D721Med (cell line): ENCODE data around the gene VCAM1.
"Not testable (repeated sequence)": the region's sequence is repeated elsewhere in the genome, so short reads cannot be mapped to it uniquely, and the experiment has no call there.

Experiments used
- DNase-seq: peaks from one replicate; pipeline ENCODE4 v3.0.0; 2011; ENCODE audit warnings: low spot score; ENCODE audit not compliant: insufficient read length
- FAIRE-seq: peaks from 2 replicates; lab custom pipeline; 2011; peaks lifted over from hg19 to GRCh38; lab: Jason Lieb, UNC
- TF ChIP-seq, protein P1 (sequence below): IDR thresholded peaks from 2 replicates; pipeline ENCODE4 v1.5.1; 2012; ENCODE audit warnings: mild to moderate bottlenecking, control low read depth; ENCODE audit not compliant: insufficient read depth; ENCODE audit errors: missing control alignments

Gene VCAM1

DNA sequence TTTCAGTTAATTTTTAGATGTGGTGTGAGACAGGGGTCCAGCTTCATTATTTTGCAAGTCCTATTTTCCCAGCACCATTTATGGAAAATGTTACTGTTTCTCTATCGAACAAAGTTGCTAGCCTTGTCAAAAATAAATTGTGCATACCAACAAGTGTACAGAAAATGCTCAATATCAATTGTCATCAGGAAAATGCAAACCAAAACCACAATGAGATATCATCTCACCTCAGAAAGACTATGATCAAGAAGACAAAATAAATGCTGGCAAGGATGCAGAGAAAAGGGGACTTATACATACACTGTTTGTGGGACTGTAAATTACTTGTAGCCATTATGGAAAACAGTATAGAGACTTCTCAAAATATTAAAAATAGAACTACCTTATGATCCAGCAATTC is 54.8 kb downstream of the VCAM1 start:
- FAIRE-seq (no peak), DNase-seq (no peak)
- TF ChIP-seq, protein P1, sequence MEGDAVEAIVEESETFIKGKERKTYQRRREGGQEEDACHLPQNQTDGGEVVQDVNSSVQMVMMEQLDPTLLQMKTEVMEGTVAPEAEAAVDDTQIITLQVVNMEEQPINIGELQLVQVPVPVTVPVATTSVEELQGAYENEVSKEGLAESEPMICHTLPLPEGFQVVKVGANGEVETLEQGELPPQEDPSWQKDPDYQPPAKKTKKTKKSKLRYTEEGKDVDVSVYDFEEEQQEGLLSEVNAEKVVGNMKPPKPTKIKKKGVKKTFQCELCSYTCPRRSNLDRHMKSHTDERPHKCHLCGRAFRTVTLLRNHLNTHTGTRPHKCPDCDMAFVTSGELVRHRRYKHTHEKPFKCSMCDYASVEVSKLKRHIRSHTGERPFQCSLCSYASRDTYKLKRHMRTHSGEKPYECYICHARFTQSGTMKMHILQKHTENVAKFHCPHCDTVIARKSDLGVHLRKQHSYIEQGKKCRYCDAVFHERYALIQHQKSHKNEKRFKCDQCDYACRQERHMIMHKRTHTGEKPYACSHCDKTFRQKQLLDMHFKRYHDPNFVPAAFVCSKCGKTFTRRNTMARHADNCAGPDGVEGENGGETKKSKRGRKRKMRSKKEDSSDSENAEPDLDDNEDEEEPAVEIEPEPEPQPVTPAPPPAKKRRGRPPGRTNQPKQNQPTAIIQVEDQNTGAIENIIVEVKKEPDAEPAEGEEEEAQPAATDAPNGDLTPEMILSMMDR = no peak

DNA sequence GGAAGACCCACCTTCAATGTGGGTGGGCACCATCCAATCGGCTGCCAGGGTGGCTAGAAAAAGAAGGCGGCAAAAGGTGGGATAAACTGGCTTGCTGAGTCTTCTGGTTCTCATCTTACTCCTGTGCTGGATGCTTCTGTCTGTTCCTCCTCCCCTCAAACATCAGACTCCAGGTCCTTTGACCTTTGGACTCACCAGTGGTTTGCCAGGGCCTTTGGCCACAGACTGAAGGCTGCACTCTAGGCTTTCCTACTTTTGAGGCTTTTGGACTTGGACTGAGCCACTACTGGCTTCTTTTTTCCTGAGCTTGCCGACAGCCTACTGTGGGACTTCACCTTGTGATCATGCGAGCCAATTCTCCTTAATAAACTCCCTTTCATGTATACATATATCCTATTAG is 55.9 kb downstream of the VCAM1 start:
- FAIRE-seq (no peak), DNase-seq (no peak)
- TF ChIP-seq, protein P1 = no peak

DNA sequence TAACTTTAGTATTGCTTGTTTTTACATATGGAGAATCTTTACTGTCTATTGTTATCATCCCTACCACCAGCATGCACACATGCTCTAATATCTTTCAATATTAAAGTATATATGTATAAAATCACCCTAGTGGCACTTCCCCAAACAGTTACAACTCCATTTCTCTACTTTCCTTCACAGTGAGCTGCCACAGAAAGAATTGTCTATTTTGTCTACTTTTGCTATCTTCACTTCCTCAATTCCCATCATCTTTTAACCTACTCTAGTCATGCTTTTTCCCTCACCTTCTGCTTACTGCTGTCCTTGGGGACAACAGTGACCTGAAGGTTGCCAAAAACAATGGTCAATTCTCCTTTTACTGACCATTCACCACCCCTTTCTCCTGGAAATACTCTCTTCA is 59.2 kb downstream of the VCAM1 start:
- FAIRE-seq = no peak
- TF ChIP-seq, protein P1 = no peak
- no peak for DNase-seq

DNA sequence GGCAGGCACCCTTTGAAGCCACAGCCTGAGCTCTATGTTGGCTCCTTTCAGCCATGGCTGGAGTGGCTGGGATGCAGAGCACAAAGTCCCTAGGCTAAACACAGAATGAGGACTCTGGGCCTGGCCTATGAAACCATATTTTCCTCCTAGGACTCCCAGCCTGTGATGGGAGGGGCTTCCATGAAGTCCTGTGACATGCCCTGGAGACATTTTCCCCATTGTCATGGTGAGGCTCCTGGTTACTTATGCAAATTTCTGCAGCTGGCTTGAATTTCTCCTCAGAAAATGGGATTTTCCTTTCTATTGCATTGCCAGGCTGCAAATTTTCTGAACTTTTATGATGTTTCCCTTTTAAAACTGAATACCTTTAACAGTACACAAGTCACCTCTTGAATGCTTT is 61.3 kb downstream of the VCAM1 start:
- DNase-seq = no peak
- FAIRE-seq = no peak
- TF ChIP-seq, protein P1 = no peak

DNA sequence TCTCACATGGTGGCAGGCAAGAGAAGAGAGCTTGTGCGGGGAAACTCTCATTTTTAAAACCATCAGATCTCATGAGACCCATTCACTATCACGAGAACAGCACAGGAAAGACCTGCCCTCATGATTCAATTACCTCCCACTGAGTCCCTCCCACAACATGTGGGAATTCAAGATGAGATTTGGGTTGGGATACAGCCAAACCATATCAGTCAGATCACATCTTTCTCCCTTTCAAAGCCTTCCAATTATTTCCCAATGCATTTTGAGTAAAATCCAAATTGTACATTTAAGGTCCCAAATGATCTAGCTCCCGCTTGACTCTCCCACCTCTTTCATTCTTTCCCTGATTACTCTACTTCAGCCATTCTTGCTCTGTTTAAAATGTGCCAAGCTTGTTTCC is 62.2 kb downstream of the VCAM1 start:
- not testable (repeated sequence) for FAIRE-seq, DNase-seq

DNA sequence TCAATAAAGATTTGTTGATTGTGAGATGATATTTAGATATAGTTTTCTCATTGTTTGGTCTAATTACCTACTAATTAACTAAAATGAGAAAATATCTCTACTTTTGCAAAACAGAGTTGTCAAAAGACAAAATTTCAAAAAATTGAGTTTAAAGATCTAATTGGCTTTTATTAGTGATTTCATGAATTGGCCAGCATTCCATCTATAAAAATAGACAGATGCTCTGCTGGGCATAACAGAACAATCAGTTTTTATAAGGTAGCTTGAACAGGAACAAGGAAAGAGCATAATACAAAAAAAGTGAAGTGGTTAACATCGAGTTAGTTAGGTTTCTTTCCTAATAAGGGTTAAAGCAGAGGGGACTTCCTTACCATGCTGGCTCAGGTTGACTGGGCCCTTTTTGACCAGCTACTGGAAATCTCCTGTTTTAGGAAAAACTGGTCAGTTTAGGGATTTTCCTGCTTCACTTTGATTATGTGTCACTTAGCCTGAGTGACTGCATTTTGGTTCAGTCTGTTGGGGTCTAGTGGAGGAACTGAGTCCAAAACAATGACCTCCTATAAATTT is 63.0 kb downstream of the VCAM1 start:
- no peak for FAIRE-seq
- no peak for DNase-seq
- TF ChIP-seq, protein P1 = no peak

DNA sequence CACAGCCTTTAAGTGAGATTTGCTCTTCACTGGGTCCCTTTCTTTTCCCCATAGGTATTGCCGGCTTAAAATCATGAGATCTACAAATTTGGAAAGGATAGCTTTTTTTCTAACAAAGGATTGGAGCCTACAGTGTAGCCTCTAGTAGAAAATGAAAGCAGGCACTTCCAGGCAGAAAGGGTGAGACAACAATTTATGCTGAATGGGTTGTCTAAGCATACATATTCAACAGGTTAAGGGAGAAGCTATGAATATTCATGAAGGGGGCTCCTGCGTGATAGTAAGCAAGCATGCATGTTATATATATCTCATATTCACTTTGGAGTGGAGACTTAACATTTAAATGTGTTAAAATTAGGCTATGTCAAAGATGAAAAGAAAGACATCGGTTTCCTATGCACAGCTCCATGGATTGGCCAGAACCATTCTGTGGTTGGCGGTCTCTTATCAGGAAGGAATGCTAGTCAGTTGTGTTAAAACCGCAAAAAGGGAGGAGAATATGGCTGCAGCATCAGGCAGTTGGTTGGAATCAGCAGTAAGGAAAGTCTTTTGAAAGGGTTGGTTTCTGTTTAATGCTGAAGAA is 66.0 kb downstream of the VCAM1 start:
- TF ChIP-seq, protein P1 = no peak
- DNase-seq (no peak), FAIRE-seq (no peak)
